OCI-LY3 (cell line): ENCODE results near the gene ZNF408.
"Not testable (repeated sequence)": the region's sequence is repeated elsewhere in the genome, so short reads cannot be mapped to it uniquely, and the experiment has no call there.

ENCODE experiments used
- CTCF ChIP-seq: fragments of 200-600, 300-600 bp; sonication (generic); IDR thresholded peaks from 2 replicates; pipeline ENCODE4 v1.5.1; 2014; ENCODE audit warnings: antibody characterized with exemption, low read length, low read depth
- EZH2phosphoT487 ChIP-seq: fragments of 200-600 bp; shearing (Covaris generic); IDR thresholded peaks from 2 replicates; pipeline ENCODE4 v1.6.1; 2018; ENCODE audit warnings: antibody characterized with exemption, mixed run types, low read depth

DNA sequence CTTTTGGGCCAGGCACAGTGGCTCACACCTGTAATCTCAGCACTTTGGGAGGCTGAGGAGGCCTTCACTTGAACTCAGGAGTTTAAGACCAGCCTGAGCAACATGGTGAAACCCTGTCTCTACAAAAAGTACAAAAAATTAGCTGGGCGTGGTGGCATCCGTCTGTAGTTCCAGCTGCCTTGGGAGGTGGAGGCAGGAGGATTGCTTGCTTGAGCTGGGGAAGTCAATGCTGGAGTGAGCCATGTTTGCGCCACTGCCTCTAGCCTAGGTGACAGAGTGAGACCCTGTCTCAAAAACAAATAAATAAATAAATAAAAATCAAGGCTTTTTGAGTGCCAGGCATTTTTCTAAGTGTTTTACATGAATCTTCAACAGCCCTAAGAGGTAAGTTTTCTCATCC lies 30.3 kb upstream of the ZNF408 start:
- TF ChIP-seq CTCF, EZH2phosphoT487: not testable (repeated sequence)
